K562 (cell line): ENCODE measurements around the gene UGT1A3.

Experiments
- CEBPB ChIP-seq: fragments of 450-650 bp; IDR thresholded peaks from 2 replicates; pipeline ENCODE4 v1.6.1; 2016; ENCODE audit warnings: missing genetic modification characterization, missing compliant biosample characterization
- MAZ ChIP-seq, 2 experiments: fragments of 450-650 bp in 1 of 2; sonication (generic) in 1 of 2; formaldehyde crosslinking; IDR thresholded peaks in 1 of 2; conservative IDR thresholded peaks in 1 of 2; 2 replicates each; pipeline versions ENCODE4 v1.4.0 to v1.5.0; 2020; ENCODE audit warnings: mild to moderate bottlenecking in 1 of 2, missing genetic modification reagents in 1 of 2
- POLR2A ChIP-seq: fragments of 450-650 bp; conservative IDR thresholded peaks from 2 replicates; pipeline ENCODE4 v1.6.1; 2016
- STAT5B ChIP-seq: fragments of 250-450 bp; sonication (Bioruptor Pico); IDR thresholded peaks from 2 replicates; pipeline ENCODE4 v1.8.0; 2021; ENCODE audit warnings: mild to moderate bottlenecking, inconsistent platforms
- ZC3H11A ChIP-seq: IDR thresholded peaks from 2 replicates; pipeline ENCODE4 v1.6.1; 2012; ENCODE audit warnings: low read depth, low read length, improper control_type of control experiment
- TF ChIP-seq, protein P1 (sequence below): fragments of 450-650 bp; IDR thresholded peaks from 2 replicates; pipeline ENCODE4 v1.6.1; 2018; ENCODE audit not compliant: partially characterized antibody
- TF ChIP-seq, protein P2 (sequence below): fragments of 250-450 bp; sonication (Bioruptor Pico); IDR thresholded peaks from 2 replicates; pipeline ENCODE4 v1.8.0; 2021; ENCODE audit warnings: mild to moderate bottlenecking, moderate library complexity
- TF ChIP-seq, protein P3 (sequence below), 3 experiments: IDR thresholded peaks in 2 of 3; conservative IDR thresholded peaks in 1 of 3; 2 replicates each; pipeline ENCODE4 v1.5.1; 2011 to 2012; ENCODE audit warnings: low read length in 3 of 3, mild to moderate bottlenecking in 3 of 3, control low read depth in 2 of 3, improper control_type of control experiment in 1 of 3, inconsistent platforms in 1 of 3, low read depth in 1 of 3, mixed read lengths in 1 of 3, moderate library complexity in 1 of 3; ENCODE audit not compliant: insufficient read depth in 2 of 3

DNA sequence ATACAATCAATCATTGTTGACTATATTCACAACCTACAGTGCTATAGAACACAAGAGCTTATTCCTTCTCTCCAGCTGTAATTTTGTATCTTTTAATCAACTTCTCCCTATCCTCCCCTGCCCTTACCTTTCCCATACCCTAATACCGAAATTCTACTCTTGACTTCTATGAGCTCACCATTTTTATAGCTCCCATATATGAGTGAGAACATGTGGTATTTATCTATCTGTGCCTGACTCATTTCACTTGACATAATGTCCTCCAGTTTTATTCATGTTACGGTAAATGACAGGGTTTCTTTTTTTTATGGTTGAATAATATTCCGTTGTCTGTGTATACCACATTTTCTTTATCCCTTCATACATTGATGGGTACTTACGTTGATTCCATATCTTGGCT, 51.9 kb downstream of the UGT1A3 start:
- TF ChIP-seq, protein P1, sequence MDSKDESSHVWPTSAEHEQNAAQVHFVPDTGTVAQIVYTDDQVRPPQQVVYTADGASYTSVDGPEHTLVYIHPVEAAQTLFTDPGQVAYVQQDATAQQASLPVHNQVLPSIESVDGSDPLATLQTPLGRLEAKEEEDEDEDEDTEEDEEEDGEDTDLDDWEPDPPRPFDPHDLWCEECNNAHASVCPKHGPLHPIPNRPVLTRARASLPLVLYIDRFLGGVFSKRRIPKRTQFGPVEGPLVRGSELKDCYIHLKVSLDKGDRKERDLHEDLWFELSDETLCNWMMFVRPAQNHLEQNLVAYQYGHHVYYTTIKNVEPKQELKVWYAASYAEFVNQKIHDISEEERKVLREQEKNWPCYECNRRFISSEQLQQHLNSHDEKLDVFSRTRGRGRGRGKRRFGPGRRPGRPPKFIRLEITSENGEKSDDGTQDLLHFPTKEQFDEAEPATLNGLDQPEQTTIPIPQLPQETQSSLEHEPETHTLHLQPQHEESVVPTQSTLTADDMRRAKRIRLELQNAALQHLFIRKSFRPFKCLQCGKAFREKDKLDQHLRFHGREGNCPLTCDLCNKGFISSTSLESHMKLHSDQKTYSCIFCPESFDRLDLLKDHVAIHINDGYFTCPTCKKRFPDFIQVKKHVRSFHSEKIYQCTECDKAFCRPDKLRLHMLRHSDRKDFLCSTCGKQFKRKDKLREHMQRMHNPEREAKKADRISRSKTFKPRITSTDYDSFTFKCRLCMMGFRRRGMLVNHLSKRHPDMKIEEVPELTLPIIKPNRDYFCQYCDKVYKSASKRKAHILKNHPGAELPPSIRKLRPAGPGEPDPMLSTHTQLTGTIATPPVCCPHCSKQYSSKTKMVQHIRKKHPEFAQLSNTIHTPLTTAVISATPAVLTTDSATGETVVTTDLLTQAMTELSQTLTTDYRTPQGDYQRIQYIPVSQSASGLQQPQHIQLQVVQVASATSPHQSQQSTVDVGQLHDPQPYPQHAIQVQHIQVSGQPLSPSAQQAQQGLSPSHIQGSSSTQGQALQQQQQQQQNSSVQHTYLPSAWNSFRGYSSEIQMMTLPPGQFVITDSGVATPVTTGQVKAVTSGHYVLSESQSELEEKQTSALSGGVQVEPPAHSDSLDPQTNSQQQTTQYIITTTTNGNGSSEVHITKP, result no peak
- TF ChIP-seq, protein P2, sequence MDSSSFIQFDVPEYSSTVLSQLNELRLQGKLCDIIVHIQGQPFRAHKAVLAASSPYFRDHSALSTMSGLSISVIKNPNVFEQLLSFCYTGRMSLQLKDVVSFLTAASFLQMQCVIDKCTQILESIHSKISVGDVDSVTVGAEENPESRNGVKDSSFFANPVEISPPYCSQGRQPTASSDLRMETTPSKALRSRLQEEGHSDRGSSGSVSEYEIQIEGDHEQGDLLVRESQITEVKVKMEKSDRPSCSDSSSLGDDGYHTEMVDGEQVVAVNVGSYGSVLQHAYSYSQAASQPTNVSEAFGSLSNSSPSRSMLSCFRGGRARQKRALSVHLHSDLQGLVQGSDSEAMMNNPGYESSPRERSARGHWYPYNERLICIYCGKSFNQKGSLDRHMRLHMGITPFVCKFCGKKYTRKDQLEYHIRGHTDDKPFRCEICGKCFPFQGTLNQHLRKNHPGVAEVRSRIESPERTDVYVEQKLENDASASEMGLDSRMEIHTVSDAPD (CRISPR knock-in tag), result no peak
- no peak for TF ChIP-seq MAZ (CRISPR knock-in tag; conservative IDR thresholded peaks at IDR 0.05 in 1 of 2, IDR thresholded peaks at IDR 0.05 in 1 of 2)
- no peak for TF ChIP-seq CEBPB (tag)
- TF ChIP-seq, protein P3, sequence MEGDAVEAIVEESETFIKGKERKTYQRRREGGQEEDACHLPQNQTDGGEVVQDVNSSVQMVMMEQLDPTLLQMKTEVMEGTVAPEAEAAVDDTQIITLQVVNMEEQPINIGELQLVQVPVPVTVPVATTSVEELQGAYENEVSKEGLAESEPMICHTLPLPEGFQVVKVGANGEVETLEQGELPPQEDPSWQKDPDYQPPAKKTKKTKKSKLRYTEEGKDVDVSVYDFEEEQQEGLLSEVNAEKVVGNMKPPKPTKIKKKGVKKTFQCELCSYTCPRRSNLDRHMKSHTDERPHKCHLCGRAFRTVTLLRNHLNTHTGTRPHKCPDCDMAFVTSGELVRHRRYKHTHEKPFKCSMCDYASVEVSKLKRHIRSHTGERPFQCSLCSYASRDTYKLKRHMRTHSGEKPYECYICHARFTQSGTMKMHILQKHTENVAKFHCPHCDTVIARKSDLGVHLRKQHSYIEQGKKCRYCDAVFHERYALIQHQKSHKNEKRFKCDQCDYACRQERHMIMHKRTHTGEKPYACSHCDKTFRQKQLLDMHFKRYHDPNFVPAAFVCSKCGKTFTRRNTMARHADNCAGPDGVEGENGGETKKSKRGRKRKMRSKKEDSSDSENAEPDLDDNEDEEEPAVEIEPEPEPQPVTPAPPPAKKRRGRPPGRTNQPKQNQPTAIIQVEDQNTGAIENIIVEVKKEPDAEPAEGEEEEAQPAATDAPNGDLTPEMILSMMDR (IDR thresholded peaks at IDR 0.05 in 2 of 3, conservative IDR thresholded peaks at IDR 0.05 in 1 of 3; ENCODE audit: insufficient read depth in 2 of 3, low read depth in 1 of 3, low read length in 3 of 3), result no peak
- TF ChIP-seq POLR2A, result no peak
- TF ChIP-seq ZC3H11A, result no peak
- no peak for TF ChIP-seq STAT5B (CRISPR knock-in tag)
